ENCODE results near the gene USH1G.

- TF ChIP-seq, protein P1, sequence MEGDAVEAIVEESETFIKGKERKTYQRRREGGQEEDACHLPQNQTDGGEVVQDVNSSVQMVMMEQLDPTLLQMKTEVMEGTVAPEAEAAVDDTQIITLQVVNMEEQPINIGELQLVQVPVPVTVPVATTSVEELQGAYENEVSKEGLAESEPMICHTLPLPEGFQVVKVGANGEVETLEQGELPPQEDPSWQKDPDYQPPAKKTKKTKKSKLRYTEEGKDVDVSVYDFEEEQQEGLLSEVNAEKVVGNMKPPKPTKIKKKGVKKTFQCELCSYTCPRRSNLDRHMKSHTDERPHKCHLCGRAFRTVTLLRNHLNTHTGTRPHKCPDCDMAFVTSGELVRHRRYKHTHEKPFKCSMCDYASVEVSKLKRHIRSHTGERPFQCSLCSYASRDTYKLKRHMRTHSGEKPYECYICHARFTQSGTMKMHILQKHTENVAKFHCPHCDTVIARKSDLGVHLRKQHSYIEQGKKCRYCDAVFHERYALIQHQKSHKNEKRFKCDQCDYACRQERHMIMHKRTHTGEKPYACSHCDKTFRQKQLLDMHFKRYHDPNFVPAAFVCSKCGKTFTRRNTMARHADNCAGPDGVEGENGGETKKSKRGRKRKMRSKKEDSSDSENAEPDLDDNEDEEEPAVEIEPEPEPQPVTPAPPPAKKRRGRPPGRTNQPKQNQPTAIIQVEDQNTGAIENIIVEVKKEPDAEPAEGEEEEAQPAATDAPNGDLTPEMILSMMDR (IDR thresholded peaks at IDR 0.05) = no peak
- TF ChIP-seq ZFX (IDR thresholded peaks at IDR 0.05; ENCODE audit: borderline replicate concordance) = no peak
Observed at GRCh38 chr17:74935585-74936469, 12.8 kb upstream of the USH1G start, which contains the start of gene OTOP3.
